HG02763 (cell line): ENCODE data around the gene HPRT1.

Experiments
- ATAC-seq: cut with Tn5 transposase; IDR thresholded peaks from one replicate; pipeline ENCODE4 v1.9.1; 2021; ENCODE audit warnings: mild to moderate bottlenecking, moderate library complexity; ENCODE audit not compliant: unreplicated experiment

Gene HPRT1

DNA sequence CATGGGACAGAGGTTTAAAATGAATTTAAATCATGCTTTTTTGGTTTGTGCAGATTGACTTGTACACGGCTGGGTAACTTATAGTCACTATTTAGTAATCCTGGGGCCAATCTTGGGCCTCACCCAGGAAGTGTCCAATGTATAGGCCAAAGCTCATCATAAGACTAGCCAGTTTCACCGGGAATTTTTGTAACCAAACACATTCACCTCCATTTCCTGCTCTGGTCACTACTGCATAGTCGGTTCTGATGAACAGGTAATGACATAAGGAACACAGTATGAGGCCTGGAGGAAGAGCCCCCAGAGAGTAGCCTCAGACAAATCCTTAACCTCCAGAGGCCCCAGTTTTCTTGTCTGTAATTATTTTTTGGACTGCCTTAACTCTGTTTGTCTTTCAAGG is 81.9 kb downstream of the HPRT1 start:
- ATAC-seq, result no peak

DNA sequence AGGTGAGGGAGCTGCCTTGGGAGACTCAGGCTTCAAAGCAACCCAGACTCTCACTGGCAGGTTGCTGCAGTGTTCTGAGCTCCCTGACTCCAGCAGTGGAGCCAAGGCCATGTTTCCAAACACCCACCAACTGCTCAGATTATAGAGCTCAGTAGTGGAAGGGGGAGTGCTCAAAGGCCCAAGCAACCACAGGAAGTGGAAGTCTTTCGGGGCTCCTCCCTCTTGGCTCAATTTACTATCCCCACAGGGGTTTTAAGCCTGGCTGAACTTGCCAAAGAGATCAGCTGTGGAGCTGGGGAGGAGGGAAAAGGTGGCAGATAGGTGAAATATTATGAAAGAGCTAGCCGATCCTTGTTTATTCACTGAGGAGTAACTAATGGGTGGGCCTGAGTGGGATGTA is 82.5 kb downstream of the HPRT1 start:
- peak; percentile 53 for ATAC-seq

DNA sequence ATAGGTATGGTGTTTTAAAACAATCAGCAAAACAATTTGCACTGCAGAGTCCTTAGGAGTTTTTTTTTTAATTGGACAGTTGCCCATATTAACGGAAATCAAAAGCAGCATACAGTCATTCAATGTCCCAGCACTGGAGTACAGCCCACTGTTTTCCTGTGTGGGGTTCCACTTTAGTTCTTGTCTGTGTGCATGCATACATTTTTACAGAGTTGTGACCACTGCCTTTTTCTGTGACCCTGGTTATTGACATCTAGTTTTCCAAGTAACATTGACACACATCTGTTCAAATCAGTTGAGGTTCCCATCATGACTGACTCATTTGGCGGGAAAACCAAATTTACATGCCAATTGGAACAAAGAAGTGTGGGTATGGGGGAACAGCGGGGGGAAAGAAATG is 83.3 kb downstream of the HPRT1 start:
- ATAC-seq, result no peak

DNA sequence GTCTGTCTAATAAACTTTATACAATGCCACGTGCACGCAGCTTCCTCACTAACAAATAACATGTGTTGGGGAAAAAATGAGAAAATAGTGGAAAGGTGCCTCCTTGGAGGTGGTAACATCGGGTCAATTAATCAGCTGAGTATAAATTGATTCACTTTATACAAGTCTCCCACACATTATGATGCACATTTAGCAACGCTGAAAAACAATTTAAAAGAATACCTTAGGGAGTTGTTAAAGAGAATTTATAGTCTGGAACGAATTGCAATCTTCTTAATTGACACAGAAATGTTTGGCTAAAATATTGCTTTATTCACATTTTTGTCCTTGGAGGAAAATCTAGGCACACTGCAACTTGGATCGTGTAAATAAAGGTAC is 84.2 kb downstream of the HPRT1 start:
- no peak for ATAC-seq

DNA sequence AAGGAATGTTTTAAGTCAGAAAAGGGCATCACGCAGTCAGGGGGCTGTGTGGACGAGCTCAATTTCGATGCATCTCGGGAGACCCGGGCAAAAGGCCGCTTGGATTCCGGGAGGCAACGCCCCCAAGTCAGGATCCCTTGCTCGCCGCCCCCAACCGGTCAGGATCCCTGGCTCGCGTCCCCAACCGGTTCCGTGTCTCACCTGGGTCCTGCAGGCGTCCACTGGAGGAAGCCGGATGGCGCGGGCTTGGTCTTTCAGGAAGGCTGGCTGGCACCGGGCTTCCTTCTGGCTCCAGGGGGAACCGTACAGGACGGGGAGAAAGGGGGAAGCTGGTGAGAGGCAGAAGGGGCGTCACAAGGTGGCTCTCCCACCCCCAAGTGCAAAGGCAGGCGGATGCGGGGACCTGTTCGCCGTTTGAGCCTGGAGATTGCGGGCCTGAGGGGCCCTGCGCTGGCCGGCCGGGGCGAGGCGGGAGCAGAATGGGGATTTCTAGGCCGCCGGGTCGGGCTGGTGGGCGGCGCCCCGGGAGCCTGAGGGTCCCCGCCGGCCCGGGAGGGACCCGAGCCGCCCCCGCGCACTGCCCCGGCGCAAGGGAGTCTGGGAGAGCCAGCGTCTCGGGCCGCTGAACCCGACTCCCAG is 84.7 kb downstream of the HPRT1 start:
- ATAC-seq, result no peak

DNA sequence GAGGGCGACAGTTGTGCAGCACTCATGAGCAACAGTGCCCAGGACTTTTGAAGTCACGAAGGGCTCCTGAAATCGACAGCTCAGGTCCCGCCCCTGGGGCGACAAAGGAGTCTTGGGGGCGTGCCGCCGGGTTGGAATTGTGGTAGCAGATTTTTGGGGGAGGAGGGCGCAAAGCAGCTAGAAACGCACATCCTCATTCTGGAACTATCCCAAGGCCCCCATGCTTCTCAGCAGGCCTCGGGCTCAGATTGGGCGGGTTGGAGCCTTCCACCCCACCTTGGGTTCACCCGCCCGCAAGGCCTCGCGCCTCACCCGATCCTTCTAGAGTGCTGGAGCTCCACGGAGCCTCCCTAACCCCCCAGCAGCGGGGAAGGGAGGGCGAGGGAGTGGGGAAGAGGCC is 85.5 kb downstream of the HPRT1 start:
- no peak for ATAC-seq

DNA sequence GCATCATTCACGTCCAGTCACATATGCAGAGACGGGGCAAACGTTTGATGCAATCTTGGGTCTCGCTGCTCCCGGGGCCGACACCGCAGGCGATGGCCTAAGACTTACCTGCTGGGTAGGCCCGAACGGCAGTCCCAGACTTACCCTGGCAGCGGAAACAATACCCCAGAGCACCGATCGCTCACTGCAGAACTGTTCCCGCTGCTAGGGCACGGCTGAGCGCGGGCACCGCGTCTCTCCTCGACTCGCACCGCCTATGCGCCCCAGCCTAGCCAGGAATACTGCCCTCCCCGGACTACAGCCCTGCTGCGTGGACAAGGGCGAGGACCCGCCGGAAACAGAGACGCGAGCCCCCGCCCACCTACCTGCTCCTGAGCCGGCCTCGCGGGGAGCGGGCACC is 86.2 kb downstream of the HPRT1 start:
- ATAC-seq, result no peak

DNA sequence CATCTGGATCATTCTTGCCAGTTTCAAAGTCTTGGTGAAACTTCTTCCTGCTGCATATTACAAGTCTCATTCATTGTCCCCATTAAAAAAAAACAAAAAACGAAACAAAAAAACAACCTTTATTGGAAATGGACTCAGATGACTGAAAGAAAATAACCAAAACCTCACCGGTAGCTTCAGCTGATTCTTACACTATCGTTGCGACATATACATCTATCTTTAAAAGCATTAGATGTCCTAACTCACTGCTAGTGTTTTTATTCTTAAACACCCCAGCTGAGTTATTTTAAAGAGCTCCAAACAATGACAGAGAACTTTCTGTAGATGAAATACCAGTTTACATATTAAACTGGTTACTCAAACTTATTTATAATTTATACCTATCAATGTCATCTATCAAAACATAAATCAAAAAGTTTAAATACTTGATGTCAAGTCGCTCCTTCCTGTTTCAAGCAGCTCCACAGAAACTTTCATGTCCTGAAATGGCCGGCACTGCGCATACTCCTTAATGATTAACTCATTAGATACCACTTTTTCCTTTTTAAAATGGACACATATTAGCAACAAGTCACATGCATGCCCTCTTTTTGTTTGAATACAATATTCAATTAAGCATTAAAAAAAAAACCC is 87.2 kb downstream of the HPRT1 start:
- no peak for ATAC-seq

DNA sequence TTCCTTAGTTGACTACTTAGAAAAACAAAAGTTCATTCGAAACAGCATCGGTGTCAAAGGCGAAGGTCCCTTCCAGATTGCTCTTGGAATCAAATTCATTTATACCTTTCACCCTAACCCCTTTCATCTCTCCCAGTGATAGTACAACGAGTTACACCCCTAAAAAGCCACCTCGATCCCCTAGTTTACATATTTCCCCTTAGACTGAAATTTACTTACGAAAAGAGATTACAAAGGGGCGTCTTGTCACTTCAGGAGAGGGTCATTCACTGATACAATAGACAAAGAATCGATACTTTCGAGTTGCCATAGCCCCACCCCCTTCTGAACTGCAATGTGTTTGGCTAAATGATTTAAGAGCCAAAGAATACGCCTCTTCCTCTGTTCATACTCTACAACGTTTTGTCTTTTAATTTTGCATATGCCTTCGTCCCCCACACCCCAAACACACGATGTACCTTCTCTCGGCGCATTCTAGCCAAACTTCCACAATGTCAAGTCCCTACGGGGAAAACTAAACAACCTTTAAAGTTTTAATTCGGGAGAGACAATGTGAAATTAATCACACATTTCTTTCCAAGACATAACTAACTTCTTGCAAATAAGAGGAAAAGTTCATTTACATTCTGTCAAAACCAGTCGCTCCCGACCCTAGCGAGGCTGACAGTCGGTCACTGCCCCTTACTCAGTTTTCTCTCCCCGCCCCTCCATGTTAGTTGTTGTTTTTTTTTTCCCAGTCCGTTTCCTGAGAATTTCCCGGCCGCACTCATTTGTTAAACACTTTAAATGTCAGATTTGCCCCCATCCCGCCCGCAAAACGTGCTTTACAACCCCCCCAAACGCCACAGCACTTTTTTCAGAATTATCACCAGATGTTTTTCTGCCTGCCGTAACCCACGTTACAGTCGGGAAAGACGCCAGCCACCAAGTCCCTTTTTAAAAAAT is 88.6 kb downstream of the HPRT1 start:
- ATAC-seq, result no peak
